ENCODE measurements around the gene NRXN3.

Gene NRXN3

GRCh38 chr14:78581229-78581628 lies 411.1 kb downstream of the NRXN3 start:
- no peak for DNase-seq (ENCODE audit: low read depth)
- TF ChIP-seq, protein P1, sequence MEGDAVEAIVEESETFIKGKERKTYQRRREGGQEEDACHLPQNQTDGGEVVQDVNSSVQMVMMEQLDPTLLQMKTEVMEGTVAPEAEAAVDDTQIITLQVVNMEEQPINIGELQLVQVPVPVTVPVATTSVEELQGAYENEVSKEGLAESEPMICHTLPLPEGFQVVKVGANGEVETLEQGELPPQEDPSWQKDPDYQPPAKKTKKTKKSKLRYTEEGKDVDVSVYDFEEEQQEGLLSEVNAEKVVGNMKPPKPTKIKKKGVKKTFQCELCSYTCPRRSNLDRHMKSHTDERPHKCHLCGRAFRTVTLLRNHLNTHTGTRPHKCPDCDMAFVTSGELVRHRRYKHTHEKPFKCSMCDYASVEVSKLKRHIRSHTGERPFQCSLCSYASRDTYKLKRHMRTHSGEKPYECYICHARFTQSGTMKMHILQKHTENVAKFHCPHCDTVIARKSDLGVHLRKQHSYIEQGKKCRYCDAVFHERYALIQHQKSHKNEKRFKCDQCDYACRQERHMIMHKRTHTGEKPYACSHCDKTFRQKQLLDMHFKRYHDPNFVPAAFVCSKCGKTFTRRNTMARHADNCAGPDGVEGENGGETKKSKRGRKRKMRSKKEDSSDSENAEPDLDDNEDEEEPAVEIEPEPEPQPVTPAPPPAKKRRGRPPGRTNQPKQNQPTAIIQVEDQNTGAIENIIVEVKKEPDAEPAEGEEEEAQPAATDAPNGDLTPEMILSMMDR (conservative IDR thresholded peaks at IDR 0.05; ENCODE audit: low read depth, low read length): no peak
- H3K4me3 ChIP-seq (ENCODE audit: low read length): no peak overlapping the region

DNA sequence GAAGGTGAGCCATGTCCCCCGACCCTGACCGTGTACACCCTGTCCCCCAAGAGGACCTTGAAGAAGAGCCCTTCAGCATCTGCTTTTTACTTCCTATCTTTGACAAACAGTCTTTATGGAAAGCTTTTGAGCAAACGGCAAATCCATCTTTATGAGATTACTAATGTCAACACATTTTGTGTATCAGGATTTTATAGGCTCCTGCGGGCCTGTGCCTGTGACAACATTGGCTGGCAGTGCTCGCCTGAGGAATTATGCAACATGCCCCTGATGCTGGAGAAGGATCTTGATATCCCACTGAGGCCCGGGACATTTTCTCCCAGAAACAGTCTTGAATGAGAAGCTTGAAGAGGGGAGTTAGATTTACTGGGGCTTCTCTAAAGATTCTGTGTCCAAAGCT lies 416.5 kb downstream of the NRXN3 start:
- TF ChIP-seq, protein P1 (conservative IDR thresholded peaks at IDR 0.05; ENCODE audit: low read depth, low read length): no peak
- DNase-seq (ENCODE audit: low read depth): no peak
- no peak overlapping the region for H3K4me3 ChIP-seq (ENCODE audit: low read length)

- H3K4me3 ChIP-seq (ENCODE audit: low read length): no peak overlapping the region
- TF ChIP-seq, protein P1 (conservative IDR thresholded peaks at IDR 0.05; ENCODE audit: low read depth, low read length): no peak
- no peak for DNase-seq (ENCODE audit: low read depth)
Observed at GRCh38 chr14:78588906-78589305, 418.7 kb downstream of the NRXN3 start.

DNA sequence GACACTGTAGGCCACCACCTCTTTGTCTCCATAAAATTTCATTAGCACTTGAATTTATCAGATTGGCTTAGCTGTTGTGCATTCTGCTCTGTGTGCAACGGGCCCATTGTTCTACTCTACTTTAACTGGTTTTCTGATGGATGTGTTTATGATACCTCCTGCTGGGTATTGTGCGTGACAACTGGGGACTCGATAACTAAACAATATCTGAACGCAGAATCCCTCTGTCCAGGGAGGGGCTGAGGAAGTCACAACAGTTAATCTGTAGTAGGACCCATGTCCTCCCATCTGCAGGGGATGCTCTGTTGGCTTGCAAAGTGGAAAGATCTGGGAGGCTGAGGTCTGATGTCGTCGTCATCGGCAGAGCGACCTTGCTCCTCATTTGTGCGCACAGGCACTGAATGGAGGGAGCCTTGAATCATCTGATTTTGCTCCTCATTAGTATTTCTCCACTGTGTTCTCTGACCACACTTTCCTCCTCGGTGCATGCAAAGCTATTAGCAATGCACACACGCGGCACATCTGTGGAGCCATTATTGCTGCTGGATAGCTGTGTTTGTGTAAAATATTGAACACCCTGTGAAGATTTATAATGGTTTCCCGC lies 422.5 kb downstream of the NRXN3 start:
- no peak for DNase-seq (ENCODE audit: low read depth)
- no peak overlapping the region for H3K4me3 ChIP-seq (ENCODE audit: low read length)
- TF ChIP-seq, protein P1 (conservative IDR thresholded peaks at IDR 0.05; ENCODE audit: low read depth, low read length): no peak

DNA sequence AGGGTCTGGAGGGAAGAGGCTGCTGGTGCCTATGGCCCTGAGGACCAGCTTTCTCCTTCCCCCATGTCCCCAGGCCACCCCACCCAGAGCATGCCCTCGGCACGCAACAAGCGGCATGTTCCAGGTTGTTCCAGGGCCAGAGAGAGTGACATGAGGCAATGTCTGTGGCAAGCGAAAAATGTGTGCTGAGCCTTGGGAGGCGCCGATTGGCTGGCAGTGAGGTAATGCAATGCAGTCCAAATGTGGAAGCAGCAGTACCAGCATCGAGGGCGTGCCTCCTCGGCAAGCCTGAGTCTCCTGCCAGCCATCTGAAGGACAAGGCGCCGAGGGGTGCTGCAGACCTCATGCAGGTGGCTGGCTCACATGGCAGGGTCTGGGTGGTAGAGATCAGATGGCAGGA lies 423.8 kb downstream of the NRXN3 start:
- DNase-seq (ENCODE audit: low read depth): no peak
- no peak overlapping the region for H3K4me3 ChIP-seq (ENCODE audit: low read length)
- TF ChIP-seq, protein P1 (conservative IDR thresholded peaks at IDR 0.05; ENCODE audit: low read depth, low read length): no peak

- H3K4me3 ChIP-seq (ENCODE audit: low read length): no peak overlapping the region
- TF ChIP-seq, protein P1 (conservative IDR thresholded peaks at IDR 0.05; ENCODE audit: low read depth, low read length): peak; percentile 38
- DNase-seq (ENCODE audit: low read depth): no peak
Observed at GRCh38 chr14:78595797-78596196, 425.6 kb downstream of the NRXN3 start.
